HG02884 (cell line): ENCODE data around the gene FSHR.

Source experiments
- ATAC-seq: cut with Tn5 transposase; IDR thresholded peaks from one replicate; pipeline ENCODE4 v1.9.1; 2021; ENCODE audit warnings: mild to moderate bottlenecking, moderate library complexity; ENCODE audit not compliant: unreplicated experiment

The FSHR gene

GRCh38 chr2:49035481-49035880, 118.8 kb downstream of the FSHR start:
- ATAC-seq = no peak

GRCh38 chr2:49033394-49034185, 120.7 kb downstream of the FSHR start:
- no peak for ATAC-seq

DNA sequence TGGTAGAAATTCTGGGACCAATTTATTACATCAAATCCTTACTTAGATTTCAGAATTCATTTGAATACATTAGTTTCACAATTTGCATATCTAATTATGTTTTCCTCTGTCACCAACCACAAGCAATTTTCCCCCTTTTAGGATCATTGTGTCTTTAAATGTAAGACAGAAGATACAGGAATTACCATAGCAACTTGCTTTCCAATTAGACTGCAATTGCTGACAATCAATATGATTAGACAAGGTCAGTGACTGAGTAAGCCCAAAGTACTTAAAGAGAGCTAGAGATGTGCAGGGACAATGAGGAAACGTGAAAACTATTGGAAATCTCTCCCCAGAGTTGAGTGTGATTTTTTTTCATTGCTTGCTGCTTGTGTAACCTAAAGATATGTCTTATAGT, 121.4 kb downstream of the FSHR start:
- no peak for ATAC-seq

GRCh38 chr2:49032126-49032525, 122.2 kb downstream of the FSHR start:
- ATAC-seq = no peak

- no peak for ATAC-seq
Observed at GRCh38 chr2:49029406-49029805, 124.9 kb downstream of the FSHR start.

DNA sequence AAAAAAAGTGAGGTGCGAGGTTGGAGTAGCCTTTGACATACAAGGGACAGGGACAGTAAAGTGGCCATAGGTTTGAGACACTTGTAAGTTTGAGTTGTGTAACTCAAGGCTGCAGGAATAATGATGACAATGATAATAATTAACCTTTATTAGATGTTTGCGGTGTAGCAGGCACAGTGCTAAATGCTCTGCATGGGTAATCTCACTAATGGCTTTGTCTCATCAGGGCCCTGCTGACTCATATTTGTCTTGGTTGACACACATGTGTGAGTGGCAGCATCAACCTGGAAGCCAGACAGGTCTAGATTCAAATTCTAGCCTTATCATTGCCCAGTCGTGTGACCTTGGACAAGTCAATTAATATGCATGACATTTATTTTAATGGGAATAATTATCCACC, 126.2 kb downstream of the FSHR start:
- ATAC-seq = peak; percentile 99

DNA sequence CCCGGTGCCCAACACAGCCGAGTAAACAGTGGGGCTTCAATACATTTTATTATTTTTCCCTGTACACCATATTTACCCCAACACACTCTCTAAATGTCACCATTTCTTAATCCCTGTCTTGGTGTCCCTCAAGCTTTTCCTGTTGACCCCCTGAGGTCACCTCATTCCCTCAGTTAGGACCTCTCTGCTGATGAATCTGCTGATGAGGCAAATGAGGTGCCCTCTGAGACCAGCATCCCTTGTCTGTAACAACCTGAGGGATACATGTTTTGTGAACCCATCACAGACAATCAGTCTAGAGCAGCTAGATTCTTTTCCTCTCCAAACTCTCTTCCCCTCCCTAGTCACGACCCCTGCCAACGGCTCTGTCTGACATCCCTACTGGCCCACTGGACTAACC, 127.6 kb downstream of the FSHR start:
- no peak for ATAC-seq

DNA sequence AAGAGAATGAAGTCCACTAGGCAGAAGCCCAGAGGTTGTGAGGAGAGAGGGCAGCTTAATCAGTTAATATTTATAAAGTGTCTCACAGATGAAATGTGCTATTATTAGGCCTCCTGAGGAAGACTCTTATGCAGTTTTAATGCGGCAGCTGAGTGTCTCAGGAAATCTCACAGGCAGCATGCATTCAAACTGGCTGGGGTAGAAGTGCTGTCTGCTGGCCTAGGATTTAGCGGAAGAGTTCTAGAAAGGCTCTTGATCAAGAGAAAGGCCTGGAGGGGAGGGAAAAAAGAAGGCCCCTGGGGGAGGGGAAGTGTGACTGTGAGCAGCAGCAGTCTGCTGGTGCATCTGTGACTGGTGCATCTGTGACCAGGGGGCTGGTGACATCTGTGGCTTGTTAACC, 133.0 kb downstream of the FSHR start:
- ATAC-seq = no peak

DNA sequence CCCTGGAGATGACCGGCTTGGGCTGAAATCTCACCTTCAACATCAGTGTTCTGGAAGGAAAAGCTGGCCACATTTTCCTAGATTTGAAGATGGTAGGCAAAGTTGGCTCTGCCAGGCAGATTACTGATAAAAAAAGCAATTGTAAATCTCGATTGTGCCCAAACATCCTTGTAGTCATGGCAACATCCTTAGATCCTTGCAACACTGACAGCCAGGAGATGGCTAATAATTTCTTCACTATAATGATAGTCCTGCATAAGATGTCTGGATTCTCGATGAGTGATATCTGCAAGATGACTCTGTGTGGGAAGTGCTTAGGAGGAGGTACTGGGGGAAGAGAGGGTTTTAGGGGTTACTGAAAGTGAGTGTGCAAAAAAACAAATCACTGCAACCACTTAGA, 149.1 kb downstream of the FSHR start:
- ATAC-seq = no peak

- peak; percentile 84 for ATAC-seq
Observed at GRCh38 chr2:49004036-49004626, 150.2 kb downstream of the FSHR start.

- no peak for ATAC-seq
Observed at GRCh38 chr2:49003201-49003600, 151.1 kb downstream of the FSHR start.

- ATAC-seq = no peak
Observed at GRCh38 chr2:49002750-49003149, 151.6 kb downstream of the FSHR start.

- ATAC-seq = no peak
Observed at GRCh38 chr2:49000695-49001094, 153.6 kb downstream of the FSHR start.

DNA sequence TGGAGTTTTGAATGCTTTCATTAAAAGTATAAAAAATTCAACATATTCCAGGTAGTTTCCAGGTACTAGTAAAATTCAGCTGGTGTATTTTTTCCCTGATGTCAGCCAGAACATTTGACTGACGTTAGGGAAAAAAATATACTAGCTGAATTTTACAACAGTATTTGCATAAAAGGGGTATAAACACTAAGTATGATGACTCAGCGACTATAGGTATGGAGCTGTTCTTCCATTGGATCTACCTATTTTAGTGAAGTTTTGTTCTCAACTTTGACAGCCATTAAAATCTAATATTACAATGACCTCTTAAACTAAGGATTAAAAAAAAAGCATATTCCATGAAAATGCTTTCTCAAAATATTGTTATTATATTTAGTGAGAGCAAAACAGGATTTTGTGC, 155.9 kb downstream of the FSHR start:
- no peak for ATAC-seq

DNA sequence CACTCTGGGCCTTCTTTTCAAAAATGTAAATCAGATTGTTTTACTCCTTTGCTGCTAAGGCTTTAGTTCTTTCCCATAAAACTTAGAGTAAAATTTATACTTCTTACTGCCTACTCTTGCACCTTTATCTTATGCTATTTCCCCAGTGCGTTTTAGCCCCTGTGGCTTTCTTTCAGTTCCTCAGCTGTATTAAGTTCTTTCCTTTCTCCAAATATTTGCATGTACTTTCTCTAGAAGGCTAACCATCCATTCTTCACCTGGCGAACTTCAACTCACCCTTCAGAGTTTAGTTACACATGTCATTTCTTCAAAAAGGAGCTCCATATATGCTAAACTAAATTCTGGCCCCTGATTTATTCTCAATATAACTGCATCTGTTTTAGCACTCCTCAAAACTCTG, 160.7 kb downstream of the FSHR start:
- ATAC-seq = peak; percentile 49

- peak; percentile 53 for ATAC-seq
Observed at GRCh38 chr2:48991415-48992131, 162.7 kb downstream of the FSHR start.

DNA sequence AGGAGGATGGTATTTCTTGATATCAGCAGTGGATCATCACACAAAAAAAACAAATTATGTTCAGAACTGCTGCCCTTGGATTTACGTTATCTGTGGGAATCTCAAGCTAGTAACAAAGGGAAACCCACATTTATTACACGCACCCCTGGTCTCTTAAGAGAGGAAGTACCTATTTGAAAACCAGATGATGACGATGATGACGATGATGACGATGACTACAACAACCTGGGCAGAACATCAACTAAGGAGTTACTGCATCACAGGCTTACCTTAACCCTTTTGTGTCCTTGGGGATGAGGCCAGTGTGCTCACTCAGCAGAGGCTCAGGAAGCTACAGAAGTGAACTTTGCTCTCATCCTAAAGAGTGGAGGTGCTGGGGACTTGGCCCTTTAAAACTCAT, 169.4 kb downstream of the FSHR start:
- ATAC-seq = peak; percentile 29

DNA sequence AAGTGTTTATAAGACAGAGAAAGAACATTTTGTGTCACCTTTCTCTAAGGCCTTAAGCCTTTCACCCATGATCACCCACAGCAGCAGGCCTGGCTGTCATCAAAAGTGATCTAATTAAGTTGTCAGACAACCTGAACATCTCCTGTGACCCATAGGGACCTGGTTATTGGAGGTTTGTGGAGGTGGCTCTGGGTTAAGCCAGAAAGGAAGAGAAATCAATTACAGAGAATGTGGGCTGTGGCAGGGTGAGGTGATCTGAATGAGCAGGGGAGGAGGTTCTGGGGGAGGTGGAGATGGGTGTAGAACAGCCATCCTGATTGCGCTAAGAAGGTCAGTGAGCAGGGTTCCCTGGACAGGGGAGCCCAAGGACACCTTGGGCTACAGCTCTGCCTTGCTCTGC, 170.8 kb downstream of the FSHR start:
- no peak for ATAC-seq

DNA sequence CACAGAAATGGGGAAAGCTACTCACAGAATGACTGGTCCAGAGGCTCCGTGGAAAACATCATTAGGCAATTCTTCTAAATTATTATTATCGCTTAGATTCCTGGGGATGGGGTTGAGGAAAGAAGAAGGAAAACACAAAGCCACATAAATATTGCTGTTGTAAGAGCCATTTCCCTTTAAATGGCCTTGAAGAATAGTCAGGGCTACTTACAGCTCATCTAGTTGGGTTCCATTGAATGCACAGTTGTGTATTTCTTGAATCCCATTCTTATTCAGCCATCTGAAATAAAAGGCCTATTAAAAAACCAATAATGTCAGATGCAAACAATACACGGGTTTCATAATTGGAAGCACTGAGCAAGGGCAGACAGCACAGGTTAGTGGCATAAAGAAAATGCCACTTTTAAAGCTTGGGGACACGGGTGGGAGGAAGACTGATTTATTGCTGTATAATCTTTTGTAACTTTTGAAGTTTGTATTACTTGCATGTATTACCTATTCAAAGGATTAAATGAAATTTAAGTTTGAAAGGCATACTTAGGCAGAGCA, 171.4 kb downstream of the FSHR start:
- ATAC-seq = no peak

- no peak for ATAC-seq
Observed at GRCh38 chr2:48980846-48981245, 173.5 kb downstream of the FSHR start.

DNA sequence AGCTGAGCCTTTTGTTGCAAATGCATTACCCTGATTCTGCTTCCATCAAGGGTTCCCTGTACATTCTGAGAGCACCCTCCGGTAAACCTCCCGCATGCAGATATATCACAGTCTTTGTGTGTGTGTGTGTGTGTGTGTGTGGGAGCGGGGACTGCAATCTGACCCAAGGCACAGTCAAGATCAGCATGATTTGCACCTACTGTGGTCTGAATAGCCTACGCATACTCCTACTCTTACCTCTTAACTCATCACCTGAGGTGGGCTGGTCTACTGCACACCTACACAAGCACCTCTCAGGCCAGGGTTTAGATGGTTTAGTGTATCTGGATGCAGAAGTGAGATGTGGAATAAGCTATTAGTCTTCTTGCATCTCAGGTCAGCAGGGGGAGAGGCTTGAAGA, 174.6 kb downstream of the FSHR start:
- ATAC-seq = no peak

DNA sequence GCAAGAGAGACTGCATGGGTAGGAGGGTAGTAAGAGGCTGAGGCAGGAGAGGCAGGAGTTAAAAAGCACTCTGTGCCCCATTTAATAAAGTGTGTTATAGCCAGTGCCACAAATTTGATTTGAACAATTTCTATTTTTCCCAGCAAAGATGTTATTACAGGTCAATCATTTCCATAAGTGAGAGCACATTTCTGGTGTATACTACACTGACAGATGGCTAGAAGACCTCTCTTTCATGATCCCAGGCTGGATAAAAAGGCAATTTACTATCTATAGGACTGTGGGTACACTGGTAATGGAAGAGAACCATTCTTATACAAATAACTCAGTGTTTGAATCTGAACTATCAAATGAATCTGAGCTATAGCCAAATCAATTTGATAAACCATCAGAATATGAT, 176.2 kb downstream of the FSHR start:
- ATAC-seq = no peak
